Measurements from ENCODE around the gene C9orf40.

GRCh38 chr9:74935008-74935407 lies 17.7 kb downstream of the C9orf40 start:
- TF ChIP-seq POLR2A (IDR thresholded peaks at IDR 0.05; ENCODE audit: low read depth, low read length) (no peak), CTCF (conservative IDR thresholded peaks at IDR 0.05; ENCODE audit: low read depth, low read length) (no peak), RFX5 (IDR thresholded peaks at IDR 0.05; ENCODE audit: low read depth, low read length) (no peak)
